Astrocyte of the cerebellum (primary cell): Measurements from ENCODE around the gene ATP6V0C.

Experiments
- DNase-seq: peaks from one replicate; pipeline ENCODE4 v3.0.0-alpha.2; 2011; ENCODE audit warnings: low read depth
- H3K4me3 ChIP-seq: 2 replicates; pipeline ENCODE4 v1.5.1; 2011; ENCODE audit warnings: mild to moderate bottlenecking, low read depth, low read length, moderate library complexity
- CTCF ChIP-seq: IDR thresholded peaks from 2 replicates; pipeline ENCODE4 v1.5.1; 2012; ENCODE audit warnings: low read length, low read depth, moderate library complexity, mild to moderate bottlenecking; ENCODE audit errors: missing control alignments
- in situ Hi-C: cut with HindIII; loops from 2 replicates; pipeline ENCODE4 v1.10.0; 2017; ENCODE audit warnings: low sequenced_read_pairs

Gene ATP6V0C

GRCh38 chr16:2481676-2482075, 32.1 kb upstream of the ATP6V0C start:
- no peak for DNase-seq
- in situ Hi-C loops: no loop called here
- H3K4me3 ChIP-seq: no peak overlapping the region
- no peak for TF ChIP-seq CTCF

DNA sequence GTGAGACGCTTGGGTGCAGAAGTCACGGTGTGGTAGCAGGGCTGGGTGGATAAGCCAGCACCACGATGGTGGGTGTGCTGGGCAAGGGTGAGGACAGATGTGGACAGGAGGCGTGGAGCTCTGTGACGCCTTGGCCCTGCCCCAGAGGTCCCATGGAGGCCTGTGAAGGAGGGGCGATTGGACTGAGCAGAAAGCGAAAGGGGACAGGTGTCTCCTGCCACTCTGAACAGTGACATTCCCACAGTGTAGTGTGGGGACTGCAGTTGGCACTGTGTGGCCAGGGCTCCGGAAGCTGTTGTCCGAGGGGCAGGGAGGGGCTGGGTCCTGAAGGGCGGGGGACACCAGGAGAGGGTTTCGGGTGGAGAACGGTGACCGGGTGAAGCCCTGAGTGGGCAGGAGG, 31.5 kb upstream of the ATP6V0C start:
- in situ Hi-C loops: no loop called here
- DNase-seq: no peak
- no peak for TF ChIP-seq CTCF
- H3K4me3 ChIP-seq: no peak overlapping the region

DNA sequence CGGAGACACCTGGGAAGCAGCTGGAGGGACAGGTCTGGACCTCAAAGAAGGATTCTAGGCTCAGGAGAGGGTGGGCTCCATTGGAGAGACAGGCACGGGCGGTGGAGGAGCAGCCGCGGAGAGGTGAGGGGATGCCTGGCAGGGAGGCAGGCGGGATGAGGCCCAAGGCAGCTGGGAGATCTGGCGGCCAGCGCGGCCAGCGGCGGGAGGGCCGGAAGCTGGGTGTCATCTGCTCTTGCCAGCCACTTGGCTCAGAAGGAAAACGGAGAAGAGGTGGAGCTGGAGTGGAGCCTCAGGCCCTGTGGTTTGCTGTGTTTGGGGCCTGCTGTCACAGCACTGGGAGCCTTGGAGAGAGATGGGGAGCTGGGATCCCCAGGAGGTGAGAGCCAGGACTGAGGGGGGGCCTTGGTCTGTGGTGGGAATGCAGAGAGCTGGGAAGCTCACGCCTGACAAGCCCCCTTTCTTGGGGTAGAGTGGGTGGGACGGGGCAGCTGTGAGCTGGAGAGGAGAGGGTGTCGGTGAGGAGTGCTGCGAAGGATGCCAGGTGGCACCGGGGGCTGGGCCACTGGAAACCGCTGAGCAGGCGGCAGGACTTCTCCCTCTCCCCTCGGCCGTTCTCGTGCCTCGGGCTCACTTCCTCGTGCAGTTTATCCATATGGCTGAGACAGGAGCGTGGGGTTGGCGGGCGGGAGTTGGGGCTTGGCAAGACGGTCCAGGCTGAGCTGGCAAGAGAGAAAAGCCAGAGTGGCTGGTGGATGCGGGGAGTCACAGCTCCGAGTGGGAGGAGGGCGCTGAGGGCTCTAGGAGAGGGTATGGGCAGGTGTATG, 30.8 kb upstream of the ATP6V0C start:
- no peak for DNase-seq
- TF ChIP-seq CTCF: no peak
- no peak overlapping the region for H3K4me3 ChIP-seq
- in situ Hi-C loops: no loop called here

DNA sequence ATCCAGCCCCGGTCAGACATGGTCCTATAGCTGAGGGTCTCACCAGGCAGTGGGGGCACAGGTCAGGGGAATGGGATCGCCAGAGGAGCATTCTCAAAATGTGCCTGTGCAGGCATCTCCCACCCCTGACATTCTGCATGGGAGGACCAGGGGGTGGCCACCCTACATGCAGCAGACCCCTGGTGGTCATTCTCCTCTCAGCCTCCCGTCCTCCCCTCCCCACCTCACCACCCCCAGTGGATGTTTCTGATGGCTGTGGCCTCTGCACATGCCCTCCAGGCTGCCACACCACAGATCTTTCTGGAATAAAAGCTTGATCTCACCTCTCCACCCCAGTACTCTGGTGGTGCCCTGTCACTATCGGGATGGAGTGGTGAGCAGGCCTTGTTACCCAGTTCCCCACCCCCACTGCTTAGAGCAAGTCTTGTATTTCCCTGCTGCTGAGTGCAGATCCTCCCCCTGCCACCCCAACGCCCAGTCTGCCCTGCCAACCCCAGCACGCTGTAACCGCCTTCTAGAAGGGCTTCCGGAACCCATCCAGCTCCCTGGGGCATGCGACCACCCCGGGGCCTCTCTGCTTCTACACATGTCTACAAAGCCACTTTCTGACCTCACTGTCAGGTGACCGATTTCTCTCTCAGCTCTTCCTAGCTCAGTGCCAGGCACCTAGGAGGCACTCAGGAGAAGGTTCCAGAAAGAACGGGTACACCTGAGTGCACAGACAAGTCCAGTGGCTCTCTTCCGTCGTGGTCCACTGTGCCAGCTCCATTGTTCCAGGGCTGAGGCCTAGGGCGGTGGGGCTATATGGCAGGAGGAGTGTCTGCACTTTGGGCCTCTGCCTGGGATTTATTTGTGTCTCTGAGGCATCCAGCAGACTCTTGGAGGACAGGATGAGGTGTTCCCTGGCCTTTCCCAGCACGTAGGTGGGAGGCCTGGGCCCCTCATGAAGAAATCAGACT, 29.5 kb upstream of the ATP6V0C start:
- TF ChIP-seq CTCF: no peak
- no peak overlapping the region for H3K4me3 ChIP-seq
- no peak for DNase-seq
- in situ Hi-C loops: no loop called here

DNA sequence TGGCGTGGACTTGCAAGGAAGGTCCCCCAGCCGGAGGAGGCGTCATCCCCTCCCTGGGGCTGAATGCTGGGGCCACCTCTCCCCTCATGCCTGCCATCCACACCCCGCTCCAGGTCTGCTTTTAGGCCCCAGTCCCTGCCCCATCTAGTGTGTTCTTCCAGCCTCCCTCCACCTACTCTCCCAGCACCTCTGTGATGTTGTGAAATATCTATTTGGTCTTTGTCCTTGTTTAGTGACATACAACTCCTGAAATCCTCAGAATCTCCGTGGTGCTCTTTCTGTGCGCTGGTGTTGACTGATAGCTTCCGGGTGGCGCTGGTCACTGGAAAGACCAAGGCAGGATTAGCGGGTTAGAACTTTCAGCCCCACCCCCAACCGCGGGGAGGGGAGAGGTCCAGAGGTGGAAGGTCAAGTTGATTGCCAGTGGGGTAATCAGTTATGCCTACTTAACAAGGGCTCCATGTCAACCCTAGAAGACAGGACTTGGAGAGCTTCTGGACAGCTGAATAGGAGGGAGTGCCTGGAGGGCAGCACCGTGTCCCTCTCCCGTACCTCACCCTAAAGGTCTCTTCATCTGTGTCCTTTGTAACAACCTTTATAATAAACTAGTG, 28.7 kb upstream of the ATP6V0C start:
- no peak overlapping the region for H3K4me3 ChIP-seq
- no peak for DNase-seq
- in situ Hi-C loops: no loop called here
- no peak for TF ChIP-seq CTCF

- no peak for TF ChIP-seq CTCF
- in situ Hi-C loops: no loop called here
- H3K4me3 ChIP-seq: no peak overlapping the region
- no peak for DNase-seq
Measured at GRCh38 chr16:2485811-2486507, 27.8 kb upstream of the ATP6V0C start.
